GM13976 (cell line): ENCODE data around the gene TFR2.

Experiments
- DNase-seq: peaks from one replicate; pipeline ENCODE4 v3.0.0; 2012; ENCODE audit warnings: low spot score
- in situ Hi-C: fragments of 300-500 bp; cut with MboI; formaldehyde crosslinking; loops from one replicate; pipeline ENCODE4 v1.12.0; 2022; ENCODE audit warnings: low sequenced_read_pairs, mixed read lengths, inconsistent platforms; ENCODE audit not compliant: unreplicated experiment
- TF ChIP-seq, protein P1 (sequence below): IDR thresholded peaks from 2 replicates; pipeline ENCODE4 v1.5.1; 2012; ENCODE audit warnings: borderline replicate concordance, mild to moderate bottlenecking; ENCODE audit not compliant: insufficient read depth; ENCODE audit errors: extremely low read depth, missing control alignments, control extremely low read depth

Gene TFR2

DNA sequence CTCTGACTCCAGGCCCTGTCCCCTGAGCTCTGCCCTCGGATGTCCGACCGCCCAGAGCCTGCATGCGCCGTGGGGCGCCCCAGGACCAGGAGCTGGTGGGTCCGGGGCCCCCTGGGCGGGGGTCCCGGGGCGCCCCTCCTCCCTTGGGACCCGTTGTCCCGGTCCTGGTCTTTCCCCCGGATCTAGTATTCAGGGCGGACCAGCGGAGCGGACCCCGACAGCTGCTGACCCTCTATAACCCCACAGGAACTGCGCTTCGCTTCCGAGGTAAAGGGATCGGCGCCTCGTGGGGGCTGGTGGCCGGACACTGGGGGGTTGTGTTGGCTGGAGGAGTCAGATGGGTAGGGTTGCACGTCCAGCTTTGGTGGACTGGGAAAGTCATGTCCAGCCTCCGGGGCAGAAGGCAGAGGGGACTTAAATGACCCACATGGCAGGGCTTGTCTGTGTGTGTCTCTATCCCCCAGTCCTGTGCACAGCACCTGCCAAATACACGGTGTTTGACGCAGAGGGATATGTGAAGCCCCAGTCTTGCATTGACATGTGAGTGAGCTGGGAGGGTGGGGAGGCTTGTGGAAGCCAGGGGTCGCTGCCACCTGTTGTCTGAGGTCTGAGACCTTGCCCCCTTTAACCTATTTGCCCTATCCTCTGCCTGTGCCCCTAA, 28.5 kb downstream of the TFR2 start:
- TF ChIP-seq, protein P1, sequence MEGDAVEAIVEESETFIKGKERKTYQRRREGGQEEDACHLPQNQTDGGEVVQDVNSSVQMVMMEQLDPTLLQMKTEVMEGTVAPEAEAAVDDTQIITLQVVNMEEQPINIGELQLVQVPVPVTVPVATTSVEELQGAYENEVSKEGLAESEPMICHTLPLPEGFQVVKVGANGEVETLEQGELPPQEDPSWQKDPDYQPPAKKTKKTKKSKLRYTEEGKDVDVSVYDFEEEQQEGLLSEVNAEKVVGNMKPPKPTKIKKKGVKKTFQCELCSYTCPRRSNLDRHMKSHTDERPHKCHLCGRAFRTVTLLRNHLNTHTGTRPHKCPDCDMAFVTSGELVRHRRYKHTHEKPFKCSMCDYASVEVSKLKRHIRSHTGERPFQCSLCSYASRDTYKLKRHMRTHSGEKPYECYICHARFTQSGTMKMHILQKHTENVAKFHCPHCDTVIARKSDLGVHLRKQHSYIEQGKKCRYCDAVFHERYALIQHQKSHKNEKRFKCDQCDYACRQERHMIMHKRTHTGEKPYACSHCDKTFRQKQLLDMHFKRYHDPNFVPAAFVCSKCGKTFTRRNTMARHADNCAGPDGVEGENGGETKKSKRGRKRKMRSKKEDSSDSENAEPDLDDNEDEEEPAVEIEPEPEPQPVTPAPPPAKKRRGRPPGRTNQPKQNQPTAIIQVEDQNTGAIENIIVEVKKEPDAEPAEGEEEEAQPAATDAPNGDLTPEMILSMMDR: peak; percentile 4
- in situ Hi-C loops: no loop called here
- no peak for DNase-seq

DNA sequence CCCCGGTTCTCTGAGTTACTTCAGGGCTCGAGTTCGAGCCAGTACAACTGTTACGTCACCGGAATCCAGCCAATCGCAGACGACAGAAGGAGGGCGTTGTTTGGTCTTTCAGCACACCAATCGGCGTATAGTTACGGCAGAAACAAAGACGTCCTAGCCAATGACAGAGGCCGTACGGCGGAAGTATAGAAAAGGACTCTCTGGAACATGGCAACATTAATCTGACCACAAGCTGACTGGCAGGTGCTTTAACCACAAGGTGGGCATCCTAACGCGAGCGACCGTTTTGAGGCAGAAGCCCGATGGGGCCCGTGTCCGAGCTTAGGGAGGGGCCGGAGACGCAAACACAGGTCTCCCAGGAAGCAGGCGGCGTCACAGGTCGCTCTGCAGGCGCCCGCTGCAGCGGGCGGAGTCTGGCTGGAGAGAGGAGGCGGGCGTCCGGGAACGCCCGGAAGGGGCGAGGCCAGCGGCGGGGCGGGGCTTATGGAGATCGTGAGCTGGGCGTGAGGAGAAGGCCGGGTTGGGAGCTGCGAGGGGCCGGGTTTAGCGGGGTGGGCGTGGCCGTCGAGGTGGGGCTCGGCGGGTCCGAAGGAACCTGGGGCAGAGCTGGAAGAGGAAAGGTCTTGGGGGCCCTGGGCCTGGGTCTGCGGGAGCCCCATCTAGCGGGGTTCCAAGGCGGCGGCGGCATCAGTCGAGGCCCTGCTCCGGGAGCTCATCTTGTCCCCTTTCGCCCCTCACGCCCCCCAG, 29.2 kb downstream of the TFR2 start, which contains the start of gene MOSPD3:
TSS of gene MOSPD3 (plus strand) at position 558 of the 747 bp plus-strand sequence. CDS start 252 bp downstream, outside the sequence.
- in situ Hi-C loops: no loop called here
- TF ChIP-seq, protein P1: no peak
- peak; percentile 100 for DNase-seq

DNA sequence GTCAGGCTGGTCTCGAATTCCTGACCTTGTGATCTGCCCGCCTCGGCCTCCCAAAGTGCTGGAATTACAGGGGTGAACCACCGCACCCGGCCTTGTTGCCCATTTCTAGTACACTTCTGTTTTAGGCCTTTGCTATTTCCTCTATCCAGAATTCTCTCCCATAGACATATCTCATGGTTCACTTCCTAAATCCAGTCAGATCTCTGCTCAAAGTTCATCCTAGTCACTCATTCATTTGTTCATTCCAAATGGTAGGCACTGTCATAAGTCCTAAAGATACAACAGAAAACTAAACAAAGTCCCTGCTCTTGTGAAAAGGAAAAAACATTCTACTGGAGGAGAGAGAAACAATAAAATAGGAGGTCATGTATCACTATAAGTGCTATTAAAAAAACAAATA, 31.4 kb downstream of the TFR2 start:
- no peak for DNase-seq
- in situ Hi-C loops: no loop called here
- TF ChIP-seq, protein P1: no peak

DNA sequence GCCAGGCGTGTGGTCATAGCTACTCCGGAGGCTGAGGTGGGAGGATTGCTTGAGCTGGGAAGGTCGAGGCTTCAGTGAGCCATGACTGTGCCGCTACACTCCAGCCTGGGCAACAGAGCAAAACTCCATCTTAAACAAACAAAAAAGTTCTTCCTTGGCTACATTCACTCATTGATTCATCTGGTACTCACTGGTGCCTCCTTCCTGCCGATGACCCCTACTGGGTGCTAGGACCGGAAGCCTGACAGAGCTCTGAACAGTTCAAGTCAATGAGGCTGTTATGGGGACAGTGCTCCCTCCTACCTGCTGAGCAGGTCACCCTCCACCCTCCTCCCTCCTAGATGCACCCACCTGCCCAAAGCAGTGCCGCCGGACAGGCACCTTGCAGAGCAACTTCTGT, 34.2 kb downstream of the TFR2 start:
- TF ChIP-seq, protein P1: no peak
- in situ Hi-C loops: no loop called here
- no peak for DNase-seq

DNA sequence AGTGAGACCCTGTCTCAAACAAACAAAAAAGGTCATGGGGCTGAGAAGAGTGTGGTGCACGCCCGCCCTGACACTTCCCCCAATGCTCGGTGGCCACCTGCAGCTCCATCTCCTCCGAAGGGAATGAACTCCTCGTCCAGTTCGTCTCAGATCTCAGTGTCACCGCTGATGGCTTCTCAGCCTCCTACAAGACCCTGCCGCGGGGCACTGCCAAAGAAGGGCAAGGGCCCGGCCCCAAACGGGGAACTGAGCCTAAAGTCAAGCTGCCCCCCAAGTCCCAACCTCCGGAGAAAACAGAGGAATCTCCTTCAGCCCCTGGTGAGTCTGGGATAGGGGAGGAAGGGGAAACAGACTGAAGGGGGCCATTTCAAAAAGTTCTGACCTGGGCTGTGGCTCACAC, 35.0 kb downstream of the TFR2 start:
- TF ChIP-seq, protein P1: no peak
- no peak for DNase-seq
- in situ Hi-C loops: no loop called here

DNA sequence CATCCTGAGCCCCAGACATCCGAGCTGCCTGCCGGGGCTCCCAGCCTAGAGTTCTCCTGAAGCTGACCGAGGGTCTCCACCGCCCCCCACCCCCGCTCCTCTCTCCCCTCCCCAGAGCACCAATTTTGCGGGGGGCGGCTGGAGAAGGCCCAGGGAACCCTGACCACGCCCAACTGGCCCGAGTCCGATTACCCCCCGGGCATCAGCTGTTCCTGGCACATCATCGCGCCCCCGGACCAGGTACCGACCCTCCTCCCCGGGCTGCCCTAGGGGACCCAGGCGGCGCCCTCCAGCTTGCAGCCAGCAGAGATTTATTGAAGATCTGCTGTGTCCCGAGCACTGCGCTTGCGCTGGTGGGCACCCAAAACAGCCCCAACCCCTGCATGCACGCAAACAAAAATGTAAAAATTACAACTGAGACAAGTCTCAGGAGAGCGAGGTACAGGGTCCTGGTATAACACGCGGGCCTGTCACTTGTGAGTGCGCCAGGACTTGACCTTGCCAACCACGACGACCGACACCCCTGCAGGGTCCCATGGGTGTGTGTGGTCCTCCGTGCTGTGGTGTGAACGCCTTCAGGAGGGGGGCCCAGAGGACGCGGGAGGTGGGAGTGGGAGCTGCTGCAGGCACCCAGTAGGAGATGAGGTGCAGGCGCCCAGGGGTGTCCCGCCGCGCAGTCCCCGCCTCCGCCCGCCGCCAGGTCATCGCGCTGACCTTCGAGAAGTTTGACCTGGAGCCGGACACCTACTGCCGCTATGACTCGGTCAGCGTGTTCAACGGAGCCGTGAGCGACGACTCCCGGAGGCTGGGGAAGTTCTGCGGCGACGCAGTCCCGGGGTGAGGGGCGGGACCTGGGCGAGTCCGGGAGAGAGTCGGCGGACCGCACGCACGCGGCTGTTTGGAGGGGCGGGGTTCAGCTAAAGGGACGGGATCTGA, 36.1 kb downstream of the TFR2 start:
- TF ChIP-seq, protein P1: no peak
- in situ Hi-C loops: no loop called here
- peak; percentile 49 for DNase-seq
